NCI-H2029 (cell line): ENCODE measurements around the gene RIBC1.
"Not testable (repeated sequence)": the region's sequence is repeated elsewhere in the genome, so short reads cannot be mapped to it uniquely, and the experiment has no call there.

Source experiments
- DNase-seq: peaks from one replicate; lab custom pipeline; 2025; lab: John Stamatoyannopoulos, UW

The RIBC1 gene

GRCh38 chrX:53422861-53423306 lies at the start of gene RIBC1:
RIBC1 (plus strand) TSS chrX:53422873; CDS start chrX:53426277, 3,404 bp downstream.
- DNase-seq, result no peak

GRCh38 chrX:53373307-53373706 lies 49.4 kb upstream of the RIBC1 start:
- DNase-seq, result no peak

- no peak for DNase-seq
These were observed 48.4 kb upstream of the RIBC1 start for GRCh38 chrX:53374222-53374820.

- DNase-seq, result no peak
These were observed 47.8 kb upstream of the RIBC1 start for GRCh38 chrX:53374923-53375322.

GRCh38 chrX:53376888-53377287 lies 45.8 kb upstream of the RIBC1 start:
- DNase-seq, result no peak

GRCh38 chrX:53377464-53377863 lies 45.2 kb upstream of the RIBC1 start:
- DNase-seq, result no peak

GRCh38 chrX:53379008-53379710 lies 43.5 kb upstream of the RIBC1 start:
- DNase-seq, result no peak

- no peak for DNase-seq
These were observed 42.9 kb upstream of the RIBC1 start for GRCh38 chrX:53379747-53380146.

- no peak for DNase-seq
These were observed 39.1 kb upstream of the RIBC1 start for GRCh38 chrX:53383376-53384076.

- no peak for DNase-seq
These were observed 26.9 kb upstream of the RIBC1 start for GRCh38 chrX:53395605-53396298.

GRCh38 chrX:53398216-53398615 lies 24.5 kb upstream of the RIBC1 start:
- no peak for DNase-seq

- no peak for DNase-seq
These were observed 19.1 kb upstream of the RIBC1 start for GRCh38 chrX:53403535-53403934.

- no peak for DNase-seq
These were observed 10.2 kb upstream of the RIBC1 start for GRCh38 chrX:53412446-53412845.

- DNase-seq, result not testable (repeated sequence)
These were observed 2.3 kb upstream of the RIBC1 start for GRCh38 chrX:53420351-53420750.

- DNase-seq, result no peak
These were observed 1.5 kb upstream of the RIBC1 start for GRCh38 chrX:53421125-53421524.

GRCh38 chrX:53421772-53422085 lies 944 bp upstream of the RIBC1 start:
- DNase-seq, result no peak

GRCh38 chrX:53422086-53422860 lies 400 bp upstream of the RIBC1 start, which contains the start of gene SMC1A:
SMC1A (minus strand) TSS chrX:53422654; CDS start chrX:53422600, 54 bp downstream.
- DNase-seq, result peak; percentile 95

GRCh38 chrX:53429755-53430154 lies 7.1 kb downstream of the RIBC1 start:
- no peak for DNase-seq

GRCh38 chrX:53430231-53430630 lies 7.6 kb downstream of the RIBC1 start:
- no peak for DNase-seq

- DNase-seq, result peak; percentile 74
These were observed 11.3 kb downstream of the RIBC1 start, which contains the start of gene HSD17B10 for GRCh38 chrX:53433651-53434639. HSD17B10 (minus strand) TSS chrX:53434370; CDS start chrX:53434345, 25 bp downstream.
